ENCODE results near the gene APC2. TPM values are rescaled to one million over a fixed set of nuclear protein-coding genes. Genes with fewer than 3 reads are reported as not detected.

APC2 gene
- total and polyA plus RNA-seq, 10 donors: 0.02 to 0.56 (median 0.14) TPM

DNA sequence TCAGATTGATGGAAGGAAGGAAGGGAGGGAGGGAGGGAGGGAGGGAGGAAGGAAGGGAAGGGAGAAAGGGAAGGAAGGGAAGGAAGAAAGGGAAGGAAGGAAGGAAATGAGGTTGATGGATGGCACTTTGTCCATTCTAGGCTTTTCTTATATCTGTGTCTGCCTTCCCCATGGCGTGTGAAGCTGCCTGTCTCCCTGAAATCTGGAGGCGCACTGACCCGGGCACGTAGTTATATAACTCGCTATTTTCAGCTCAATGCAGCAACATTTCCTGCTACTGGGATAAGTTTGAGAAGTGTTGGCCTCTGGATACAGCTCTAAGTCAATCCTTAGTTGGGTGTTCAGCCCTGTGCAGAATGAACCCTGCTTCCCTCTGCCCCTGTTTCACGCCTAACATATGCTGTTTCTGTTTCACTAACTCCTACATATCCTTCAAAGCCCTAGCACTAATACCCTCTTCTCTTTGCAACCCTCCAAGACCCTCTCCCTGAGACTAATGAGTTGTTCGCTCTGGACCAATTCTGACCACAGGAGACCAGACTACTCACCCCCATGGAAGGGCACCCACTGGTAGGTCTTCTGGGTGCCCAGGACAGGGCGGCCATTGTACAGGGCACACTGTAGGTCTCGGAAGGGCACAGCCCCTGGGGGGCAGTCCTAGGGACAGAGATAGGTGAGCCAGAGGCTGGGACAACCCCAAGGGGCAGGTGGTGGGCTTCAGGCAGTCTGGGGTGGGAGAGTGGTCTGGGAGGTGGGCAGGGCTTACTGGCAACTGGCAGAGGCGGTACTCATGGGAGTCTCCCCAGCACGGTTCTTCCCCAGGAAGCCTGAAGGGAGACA, 59.9 kb downstream of the APC2 start:
- Histone ChIP-seq H3K27me3 (replicated peaks in 1 of 7) (peaks cover 0 to 96% (median 40%) of the 10 kb centered on the region in 7 donors), H3K27ac (no peak overlapping the region), H3K9me3 (peaks cover 0 to 9% (median 0%) of the 10 kb centered on the region in 8 donors), H3K4me1 (peaks cover 9 to 40% (median 26%) of the 10 kb centered on the region in 6 donors), H3K4me3 (no peak overlapping the region), H3K36me3 (no peaks in the 10 kb centered on the region)
- no peak for DNase-seq
- TF ChIP-seq, protein P1, sequence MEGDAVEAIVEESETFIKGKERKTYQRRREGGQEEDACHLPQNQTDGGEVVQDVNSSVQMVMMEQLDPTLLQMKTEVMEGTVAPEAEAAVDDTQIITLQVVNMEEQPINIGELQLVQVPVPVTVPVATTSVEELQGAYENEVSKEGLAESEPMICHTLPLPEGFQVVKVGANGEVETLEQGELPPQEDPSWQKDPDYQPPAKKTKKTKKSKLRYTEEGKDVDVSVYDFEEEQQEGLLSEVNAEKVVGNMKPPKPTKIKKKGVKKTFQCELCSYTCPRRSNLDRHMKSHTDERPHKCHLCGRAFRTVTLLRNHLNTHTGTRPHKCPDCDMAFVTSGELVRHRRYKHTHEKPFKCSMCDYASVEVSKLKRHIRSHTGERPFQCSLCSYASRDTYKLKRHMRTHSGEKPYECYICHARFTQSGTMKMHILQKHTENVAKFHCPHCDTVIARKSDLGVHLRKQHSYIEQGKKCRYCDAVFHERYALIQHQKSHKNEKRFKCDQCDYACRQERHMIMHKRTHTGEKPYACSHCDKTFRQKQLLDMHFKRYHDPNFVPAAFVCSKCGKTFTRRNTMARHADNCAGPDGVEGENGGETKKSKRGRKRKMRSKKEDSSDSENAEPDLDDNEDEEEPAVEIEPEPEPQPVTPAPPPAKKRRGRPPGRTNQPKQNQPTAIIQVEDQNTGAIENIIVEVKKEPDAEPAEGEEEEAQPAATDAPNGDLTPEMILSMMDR (IDR thresholded peaks at IDR 0.05 in 8 of 11, conservative IDR thresholded peaks at IDR 0.05 in 3 of 11): no peak
- TF ChIP-seq POLR2A (IDR thresholded peaks at IDR 0.05) (no peak), POLR2AphosphoS5 (IDR thresholded peaks at IDR 0.05) (no peak)
- intact Hi-C loops (cut with DNase I; ENCODE audit: low total_unique reads): no loop called here
- WGBS, 5 donors: 38 to 53% (median 46%) methylated on average over 11 of the region's 11 CpGs

DNA sequence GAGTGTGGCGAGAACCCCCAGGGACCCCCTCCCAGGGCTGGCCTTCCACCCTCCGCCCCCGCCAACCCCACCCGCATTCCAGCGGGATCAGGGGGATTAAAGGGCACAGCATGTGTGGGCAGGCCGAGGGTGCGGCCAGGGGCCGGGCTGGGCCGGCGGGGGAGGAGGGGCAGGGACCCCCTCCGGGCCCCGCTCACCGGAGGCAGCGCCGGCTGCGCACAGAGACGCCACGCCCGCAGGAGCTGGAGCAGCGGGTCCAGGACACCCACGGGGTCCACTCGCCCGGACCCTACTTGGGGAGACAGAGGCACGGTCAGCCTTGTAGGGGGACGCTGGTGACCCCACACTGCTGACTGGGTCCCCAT, 60.5 kb downstream of the APC2 start:
- H3K27me3 ChIP-seq (replicated peaks in 1 of 7): peaks cover 0 to 96% (median 46%) of the 10 kb centered on the region in 7 donors
- WGBS, 5 donors: 23 to 47% (median 31%) methylated on average over 11 to 25 of the region's 25 CpGs
- no peak overlapping the region for H3K27ac ChIP-seq
- H3K36me3 ChIP-seq: no peaks in the 10 kb centered on the region
- peaks cover 0 to 9% (median 0%) of the 10 kb centered on the region in 8 donors for H3K9me3 ChIP-seq
- TF ChIP-seq, protein P1 (IDR thresholded peaks at IDR 0.05 in 8 of 11, conservative IDR thresholded peaks at IDR 0.05 in 3 of 11): no peak
- no peak for DNase-seq
- H3K4me3 ChIP-seq: no peak overlapping the region
- intact Hi-C loops (cut with DNase I; ENCODE audit: low total_unique reads): no loop called here
- peaks cover 9 to 40% (median 26%) of the 10 kb centered on the region in 6 donors for H3K4me1 ChIP-seq

DNA sequence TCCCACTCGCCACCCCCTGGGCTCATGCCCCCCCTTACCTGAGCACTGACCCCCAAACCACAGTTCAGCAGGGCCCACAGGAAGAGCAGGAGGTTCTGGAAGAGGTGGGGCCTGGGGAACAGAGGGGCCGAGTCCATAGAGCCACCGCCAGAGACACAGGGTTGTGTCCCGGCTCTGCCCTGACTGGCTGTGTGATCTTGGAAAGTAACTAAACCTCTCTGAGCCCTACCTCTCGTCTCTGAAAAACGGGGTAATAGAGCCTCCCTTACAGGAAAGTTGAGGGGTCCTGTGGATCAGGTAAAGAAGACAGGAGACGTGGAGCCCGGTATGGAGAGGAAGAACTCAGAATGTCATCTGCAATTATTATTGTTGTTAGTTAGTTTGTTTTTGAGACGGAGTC, 60.9 kb downstream of the APC2 start:
- Histone ChIP-seq H3K4me1 (peaks cover 9 to 40% (median 26%) of the 10 kb centered on the region in 6 donors), H3K27me3 (replicated peaks in 1 of 7) (peaks cover 0 to 96% (median 48%) of the 10 kb centered on the region in 7 donors), H3K27ac (no peak overlapping the region), H3K36me3 (no peaks in the 10 kb centered on the region), H3K9me3 (peaks cover 0 to 9% (median 0%) of the 10 kb centered on the region in 8 donors), H3K4me3 (no peak overlapping the region)
- intact Hi-C loops (cut with DNase I; ENCODE audit: low total_unique reads): no loop called here
- no peak for TF ChIP-seq POLR2AphosphoS5 (IDR thresholded peaks at IDR 0.05)
- TF ChIP-seq, protein P1 (IDR thresholded peaks at IDR 0.05 in 8 of 11, conservative IDR thresholded peaks at IDR 0.05 in 3 of 11): no peak
- TF ChIP-seq POLR2A (IDR thresholded peaks at IDR 0.05): no peak
- WGBS, 5 donors: 33 to 60% (median 42%) methylated on average over 8 to 9 of the region's 9 CpGs
- no peak for DNase-seq
